Hematopoietic multipotent progenitor cell treated with erythropoietin and hydrocortisone succinate and interleukin-3 and kit ligand, for 4 days (in vitro differentiated cells): ENCODE data around the gene WNT3A.
A peak's percentile ranks its signal among the peaks of the same experiment; 100 is the strongest.

ENCODE experiments used
- DNase-seq: peaks from one replicate; pipeline ENCODE4 v3.0.0-alpha.2; 2015

WNT3A gene

DNA sequence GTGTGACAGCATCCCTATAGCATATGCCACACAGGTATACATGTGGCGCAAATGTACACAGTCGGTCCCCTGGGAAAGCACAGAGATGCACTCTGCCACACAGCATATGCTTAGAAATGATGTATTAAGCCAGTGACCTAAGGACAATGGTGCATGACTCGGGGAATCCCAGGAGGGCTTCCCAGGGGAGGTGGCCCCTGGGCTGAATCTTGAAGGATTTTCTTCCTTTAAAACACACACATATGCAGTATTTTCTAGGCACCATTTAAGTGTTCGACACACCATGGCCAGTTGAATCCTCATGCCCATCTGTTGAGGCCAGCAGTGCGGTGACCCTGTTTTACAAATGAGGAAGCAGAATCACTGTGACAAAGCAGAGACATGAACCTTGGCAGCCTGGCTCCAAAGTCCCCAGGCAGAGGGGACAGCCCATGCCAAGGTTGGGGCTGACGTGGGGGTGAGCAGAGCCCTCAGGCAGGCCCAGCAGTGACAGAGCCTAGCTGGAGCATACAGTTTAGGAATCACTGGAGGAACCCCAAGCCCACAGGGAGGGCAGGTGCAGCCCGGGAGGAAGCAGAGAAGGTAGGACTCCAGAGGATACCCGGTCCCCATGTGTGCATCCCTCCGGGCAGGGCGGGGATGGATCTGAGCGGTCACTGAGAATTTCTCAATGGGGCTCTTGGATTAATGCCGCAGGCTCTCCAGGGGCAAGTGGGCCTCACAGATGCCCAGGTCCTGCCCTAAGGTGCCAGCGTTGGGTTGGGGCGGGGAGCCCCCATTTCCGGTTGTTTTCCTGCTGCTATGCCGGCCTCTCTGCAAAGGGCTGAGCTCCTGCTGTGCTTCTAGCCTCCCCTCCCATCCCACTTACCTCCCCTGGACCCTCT, 28.4 kb downstream of the WNT3A start:
- no peak for DNase-seq

DNA sequence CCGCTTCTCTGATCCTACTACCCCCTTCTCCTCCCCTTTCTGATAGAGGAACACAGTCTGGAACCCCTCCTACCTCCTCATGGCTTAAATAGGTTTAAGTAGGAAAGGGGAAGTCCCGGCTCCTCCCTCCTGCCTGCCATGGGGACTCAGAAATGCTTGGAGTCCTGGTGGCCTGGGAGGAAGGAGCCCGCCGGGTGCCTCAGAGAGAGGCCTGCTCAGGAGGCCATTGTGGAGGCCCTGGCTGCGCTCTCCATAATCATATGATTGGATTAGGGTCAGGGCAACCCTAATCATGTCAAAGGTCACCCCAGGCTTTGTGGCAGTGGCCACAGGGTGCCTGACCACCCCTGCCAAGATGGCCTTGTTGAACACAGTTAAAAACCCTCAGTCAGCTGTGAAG, 29.0 kb downstream of the WNT3A start:
- peak; percentile 22 for DNase-seq

DNA sequence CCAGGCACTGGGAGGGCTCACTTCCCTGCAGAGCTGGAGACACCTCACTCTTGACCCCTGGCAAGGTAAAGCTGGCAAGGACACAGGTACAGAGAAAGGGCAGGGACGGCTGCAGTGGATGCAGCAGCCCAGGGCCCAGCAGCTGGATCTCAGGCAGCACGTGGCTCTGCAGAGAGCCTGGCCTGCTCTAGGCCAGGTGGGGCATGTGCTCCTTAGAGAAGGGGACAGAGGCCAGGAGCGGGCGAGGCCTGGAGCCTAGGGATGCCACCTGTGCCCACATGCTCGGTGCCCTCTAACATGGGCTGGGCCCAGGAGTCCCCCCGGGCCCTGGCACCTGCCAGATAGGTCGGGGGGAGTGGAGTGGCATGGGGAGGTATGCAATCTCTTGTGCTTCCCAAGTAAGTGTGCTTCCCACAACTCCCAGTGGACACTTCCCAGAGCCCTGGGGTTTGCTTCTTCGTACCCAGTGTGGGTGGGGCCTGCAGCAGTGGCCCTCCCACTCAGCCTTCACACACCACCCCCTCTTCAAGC, 30.0 kb downstream of the WNT3A start:
- no peak for DNase-seq

DNA sequence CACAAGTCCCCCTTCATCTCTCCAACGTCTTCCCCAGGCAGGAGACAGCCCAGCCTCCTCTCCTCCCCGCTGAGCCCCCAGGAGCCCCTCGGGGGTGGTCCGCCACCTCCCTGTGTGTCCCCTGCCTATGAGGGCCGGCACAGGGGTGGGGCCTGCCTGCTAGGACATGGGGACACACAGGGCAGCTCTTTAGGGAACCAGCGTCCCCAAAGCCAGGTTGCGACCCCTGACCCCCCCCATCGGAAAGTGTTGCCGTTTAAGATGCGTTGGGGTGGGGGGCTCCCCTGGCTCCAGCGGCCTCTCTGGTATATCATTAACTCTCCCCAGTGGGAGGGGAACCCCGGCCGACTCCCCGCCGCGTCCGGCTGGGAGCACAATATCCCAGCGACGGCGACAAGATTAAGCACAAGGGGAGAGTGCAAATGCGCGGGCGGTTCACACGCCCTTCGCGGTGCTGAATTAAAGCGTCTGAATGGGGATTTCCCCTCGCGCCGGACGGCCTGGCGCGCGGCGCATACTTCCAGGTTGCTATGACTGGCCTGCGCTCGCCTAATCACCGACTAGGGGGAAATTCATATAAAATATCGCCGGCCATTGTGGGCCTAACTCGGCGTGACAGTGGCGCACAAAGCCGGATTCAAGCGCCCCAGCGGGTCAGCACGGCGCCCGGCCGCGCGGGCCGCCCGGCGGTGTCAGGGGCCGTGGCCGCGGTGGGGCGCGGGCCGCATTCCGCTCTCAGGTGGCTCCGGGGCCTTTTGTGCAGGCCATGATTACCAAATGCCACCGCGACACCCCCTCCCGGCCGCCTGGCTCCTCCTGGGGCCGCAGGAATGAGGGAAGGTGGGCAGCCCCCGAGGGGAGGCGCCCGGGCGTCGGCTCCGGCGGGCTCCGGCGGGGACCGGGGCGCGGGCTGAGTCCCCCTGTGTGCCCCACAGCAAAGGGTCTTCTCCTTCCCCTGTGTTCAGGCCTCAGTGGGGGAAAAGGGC, 30.9 kb downstream of the WNT3A start:
- DNase-seq = peak; percentile 62

DNA sequence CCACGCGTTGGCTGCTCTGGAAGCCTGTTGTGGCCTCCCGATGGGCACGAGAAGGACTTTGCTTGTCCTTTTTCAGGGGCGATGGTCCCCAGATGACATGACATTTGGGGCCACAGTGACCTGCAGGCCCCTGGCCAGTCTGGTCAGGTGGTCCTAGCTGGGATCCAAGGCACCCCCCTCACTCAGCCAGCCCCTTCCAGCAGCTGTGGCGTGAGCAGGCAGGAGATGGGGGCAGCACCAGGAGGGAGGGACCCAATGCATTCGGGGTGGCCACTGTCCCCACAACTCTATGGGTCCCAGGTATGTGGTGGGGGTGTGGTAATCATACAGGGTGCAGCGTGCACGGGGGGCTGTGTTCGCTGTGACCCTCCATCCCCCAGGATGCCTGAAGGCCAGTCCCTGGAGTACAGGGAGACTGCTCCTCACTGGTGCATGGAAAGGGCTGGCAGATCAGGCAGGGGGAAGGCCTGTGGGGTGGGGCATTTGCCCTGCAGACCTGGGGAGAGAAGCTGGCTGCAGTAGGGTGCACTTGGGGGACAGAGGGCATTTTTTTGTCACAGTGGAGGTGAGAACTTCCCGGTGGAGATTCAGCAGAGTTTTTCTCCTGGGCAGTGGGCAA, 31.7 kb downstream of the WNT3A start:
- no peak for DNase-seq

DNA sequence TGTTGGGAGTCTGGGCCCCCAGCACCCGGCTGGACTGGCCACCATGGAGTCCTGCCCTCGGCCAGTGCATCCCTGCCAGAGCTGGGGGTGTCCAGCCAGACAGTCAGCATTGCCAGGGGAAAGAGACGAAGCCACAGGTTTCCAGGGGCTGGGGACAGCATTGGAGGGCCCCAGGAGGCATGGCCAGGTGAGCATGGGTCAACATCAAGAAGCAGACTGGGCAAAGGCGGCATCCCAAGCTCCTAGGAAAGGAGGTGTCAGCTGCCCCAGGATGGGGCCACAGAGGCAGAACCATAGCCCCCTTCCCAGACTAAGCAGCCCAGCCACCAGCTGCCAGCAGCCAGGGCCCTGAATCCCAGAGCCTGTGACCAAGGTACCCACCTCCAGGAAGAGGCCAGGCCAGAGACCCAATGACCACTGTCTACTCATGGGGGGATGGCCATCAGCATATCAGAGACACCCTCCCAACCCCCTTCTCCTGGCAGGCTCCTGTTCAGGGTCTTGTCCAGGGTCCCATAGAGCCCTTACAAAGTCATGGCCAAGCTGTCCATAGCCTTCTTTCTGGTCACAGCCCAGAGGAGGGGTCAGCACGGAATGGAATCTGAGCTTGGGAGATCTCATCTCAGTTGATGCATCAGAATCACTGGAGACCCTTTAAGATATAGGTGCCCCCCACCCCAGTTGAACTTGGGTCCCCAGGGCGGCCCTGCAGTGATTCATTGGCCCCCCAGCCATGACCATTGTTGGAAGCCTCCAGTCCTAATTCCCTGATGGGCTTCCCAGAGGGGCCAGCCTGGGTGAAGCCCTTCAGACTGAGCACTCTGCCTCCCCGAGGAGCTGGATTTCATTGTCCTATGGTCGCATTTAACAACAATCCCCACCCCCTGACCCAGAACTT, 32.5 kb downstream of the WNT3A start:
- no peak for DNase-seq

DNA sequence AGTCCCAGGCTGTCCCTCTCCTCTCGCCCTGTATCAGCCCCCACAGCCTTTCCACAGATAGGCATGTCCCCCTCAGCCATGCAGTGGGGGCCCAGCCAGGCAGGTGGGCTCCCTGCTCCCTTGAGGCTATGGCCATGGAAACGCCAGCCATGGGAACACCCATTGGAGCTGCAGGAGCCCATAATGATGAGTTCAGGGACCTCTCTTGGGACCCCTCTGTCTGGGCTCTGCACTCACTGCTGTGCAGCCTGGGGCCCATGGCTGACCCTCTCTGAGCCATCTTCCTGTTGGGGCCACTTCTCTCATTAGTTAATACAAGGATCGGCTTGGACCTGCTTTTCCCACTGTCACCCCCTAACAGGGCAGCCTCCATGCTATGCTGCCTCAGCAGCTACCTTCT, 33.2 kb downstream of the WNT3A start:
- DNase-seq = no peak

DNA sequence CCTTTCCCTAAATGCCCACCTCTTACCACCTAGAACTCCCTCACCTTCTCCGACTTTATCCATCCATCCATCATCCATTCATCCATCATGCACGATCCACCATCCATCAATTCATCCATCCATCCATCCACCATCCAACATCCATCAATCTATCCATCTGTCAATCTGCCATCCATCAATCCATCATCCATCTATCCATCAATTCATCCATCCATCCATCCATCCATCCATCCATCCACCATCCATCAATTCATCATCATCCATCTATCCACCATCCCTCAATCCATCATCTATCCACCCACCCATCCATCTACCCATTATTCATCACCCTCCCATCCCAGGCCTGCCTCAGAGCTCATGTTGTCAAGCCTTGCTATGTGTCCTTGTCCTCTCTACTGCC, 34.5 kb downstream of the WNT3A start:
- no peak for DNase-seq

DNA sequence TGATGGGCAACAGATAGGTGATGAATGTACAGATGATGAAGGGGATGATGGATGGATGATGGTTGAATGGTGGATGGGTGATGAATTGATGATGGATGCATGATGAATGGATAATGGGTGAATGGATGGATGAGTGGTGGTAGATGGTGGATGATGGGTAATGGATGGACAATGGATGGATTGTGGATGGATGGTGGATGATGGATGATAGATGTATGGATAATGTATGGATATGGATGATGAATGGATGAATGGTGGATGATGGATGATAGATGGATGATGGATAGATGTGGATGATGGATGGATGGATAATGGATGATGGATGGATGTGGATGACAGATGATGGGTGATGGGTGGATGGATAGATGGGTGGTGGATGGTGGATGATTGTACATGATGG, 35.7 kb downstream of the WNT3A start:
- no peak for DNase-seq

DNA sequence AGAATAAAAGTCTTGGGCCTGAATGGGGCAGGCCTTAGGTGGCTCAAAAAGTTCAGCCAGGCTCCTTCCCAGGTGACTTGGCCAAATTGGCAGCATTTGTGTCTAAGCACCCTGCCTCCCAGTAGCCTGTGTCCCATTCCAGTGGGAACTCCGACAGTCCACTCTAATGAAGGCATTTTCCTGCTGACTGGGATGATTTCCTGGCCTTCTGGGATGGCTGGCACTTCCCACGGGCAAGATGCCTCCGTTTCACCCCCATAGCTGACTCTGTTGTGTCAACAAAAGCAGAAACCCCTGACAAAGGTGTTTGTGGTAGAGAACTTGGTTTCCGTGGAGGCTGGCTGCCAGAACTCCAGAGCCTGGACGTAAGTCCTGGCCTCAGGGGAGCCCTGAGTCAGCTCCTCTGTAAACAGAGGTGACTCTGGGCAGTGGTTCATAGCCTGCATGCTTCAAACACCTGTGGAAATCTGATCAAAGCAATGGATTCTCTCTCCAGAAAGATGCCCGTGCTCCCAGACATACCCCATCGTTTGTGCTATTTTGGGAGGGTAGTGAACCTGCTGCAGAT, 36.6 kb downstream of the WNT3A start:
- DNase-seq = no peak

DNA sequence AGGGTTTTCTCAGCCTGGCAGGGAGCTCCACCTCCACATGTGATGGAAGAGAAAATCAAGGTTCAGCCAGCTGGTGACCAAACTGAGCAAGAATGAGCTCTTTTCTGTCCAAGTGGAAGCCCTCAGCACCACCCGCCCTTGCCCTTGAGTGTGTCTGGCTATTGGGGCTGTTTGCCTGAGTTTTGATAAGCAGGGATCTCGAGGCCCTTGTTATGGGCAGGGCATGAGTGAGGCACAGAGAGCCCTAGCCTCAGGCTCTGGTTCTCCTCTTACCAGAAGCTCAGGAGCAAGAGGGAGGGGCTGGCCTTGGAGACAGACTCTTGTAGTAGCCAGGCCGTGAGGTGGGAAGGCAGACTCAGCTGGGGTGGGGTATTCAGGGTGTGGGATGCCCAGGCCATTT, 38.2 kb downstream of the WNT3A start:
- DNase-seq = no peak

DNA sequence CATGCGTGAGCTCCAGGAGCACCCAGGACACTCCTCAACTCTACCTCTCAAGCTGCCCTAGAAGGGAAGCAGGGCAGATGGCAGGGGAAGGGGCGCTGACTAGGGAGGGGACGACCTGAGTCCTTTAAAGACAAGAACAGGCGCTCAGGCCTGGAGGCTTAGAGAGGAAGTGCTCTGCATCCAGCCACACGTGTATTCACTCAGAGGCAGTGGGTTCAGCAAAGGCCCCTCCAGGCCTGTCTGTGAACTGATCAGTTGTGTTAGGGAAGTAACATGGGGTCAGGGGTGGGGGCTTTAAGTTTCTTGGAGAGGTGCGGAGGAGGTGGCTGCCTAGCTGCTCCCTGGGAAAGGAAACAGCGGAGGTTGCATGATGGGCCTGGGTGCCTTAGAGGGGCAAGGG, 38.6 kb downstream of the WNT3A start:
- DNase-seq = no peak

DNA sequence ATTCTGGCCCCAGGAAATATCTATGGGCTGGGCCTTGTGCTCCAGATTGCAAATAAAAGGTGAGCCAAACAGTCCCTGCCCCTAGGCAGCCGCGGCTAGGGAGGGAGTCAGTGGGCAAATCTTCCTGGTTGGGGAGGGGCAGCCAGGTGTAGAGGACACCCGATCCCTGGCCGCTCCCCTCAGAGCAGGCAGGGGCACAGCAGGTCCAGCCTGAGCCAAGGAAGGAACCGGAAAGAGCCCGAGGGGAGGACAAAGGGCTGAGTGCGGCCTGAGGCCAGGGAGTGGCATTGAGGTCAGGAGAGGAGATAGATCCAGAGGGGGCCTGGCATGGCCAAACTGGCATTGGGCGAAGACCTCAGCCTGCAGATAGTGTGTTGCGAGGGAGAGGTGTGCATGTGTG, 39.1 kb downstream of the WNT3A start:
- no peak for DNase-seq

DNA sequence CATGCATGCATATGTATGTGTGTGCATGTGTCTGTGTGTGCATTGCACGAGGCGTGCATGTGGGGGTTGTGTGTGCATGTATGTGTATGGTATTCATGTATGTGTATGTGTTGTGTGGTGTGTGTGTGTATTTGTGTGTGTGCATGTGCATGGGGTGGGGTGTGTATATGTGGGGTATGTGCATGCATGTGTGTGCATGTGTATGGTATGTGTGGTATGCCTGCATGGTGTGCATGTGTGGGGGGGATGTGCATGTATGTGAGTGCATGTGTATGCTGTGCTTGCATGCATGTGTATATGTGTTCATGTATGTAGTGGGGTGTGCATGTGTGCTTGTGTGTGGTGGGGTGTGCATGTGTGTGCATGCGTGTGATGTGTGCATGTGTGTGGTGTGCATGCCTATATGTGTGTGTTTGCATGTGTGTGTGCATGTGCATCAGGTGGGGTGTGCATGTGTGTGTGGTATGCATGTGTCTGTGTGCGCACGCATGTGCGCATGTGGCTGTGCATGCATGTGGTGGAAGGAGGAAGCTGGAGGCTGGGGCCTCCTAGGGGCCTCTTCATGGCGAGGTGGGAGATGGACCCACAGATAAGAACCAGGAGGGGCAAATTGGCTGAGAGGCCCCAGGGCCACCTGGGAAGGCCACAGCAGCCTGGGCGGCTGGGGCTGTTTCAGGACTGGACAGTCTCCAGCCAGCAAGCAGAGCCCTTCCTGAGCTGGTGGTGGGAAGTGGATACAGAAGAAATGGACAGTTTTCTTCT, 39.8 kb downstream of the WNT3A start:
- no peak for DNase-seq

DNA sequence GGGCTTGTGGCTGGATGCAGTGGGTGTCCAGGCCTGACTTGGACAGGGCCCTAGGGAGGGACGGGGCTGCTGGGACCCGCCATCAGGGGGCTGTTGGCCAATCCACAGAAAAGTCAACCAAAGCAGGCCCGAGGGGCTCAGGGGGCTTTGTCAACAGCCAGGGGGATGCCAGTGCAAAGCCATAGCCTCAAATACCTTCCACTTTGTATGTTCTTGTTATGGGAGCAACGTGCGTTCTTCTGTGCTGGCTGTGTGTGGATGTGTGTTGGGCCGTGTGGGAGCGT, 40.3 kb downstream of the WNT3A start:
- DNase-seq = no peak

DNA sequence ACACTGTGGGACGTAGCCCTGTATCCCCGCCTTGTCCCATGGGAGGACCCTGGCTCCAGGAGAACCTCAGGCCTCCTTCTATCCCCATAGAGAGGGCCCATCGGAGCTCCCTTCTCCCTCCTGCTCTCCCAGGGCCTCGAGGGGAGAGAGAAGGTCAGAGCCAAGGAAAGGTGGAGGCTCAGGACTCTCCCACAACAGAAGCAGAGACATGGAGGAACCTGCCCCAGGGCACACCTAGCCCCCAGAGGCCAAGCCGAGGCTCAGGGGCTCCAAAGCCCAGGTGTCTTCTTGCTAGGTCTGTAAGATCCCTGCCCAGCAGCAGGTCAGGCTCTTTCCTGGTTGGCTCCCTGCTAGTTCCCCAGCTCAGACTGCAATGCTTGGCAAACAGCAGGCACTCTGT, 41.3 kb downstream of the WNT3A start:
- no peak for DNase-seq

DNA sequence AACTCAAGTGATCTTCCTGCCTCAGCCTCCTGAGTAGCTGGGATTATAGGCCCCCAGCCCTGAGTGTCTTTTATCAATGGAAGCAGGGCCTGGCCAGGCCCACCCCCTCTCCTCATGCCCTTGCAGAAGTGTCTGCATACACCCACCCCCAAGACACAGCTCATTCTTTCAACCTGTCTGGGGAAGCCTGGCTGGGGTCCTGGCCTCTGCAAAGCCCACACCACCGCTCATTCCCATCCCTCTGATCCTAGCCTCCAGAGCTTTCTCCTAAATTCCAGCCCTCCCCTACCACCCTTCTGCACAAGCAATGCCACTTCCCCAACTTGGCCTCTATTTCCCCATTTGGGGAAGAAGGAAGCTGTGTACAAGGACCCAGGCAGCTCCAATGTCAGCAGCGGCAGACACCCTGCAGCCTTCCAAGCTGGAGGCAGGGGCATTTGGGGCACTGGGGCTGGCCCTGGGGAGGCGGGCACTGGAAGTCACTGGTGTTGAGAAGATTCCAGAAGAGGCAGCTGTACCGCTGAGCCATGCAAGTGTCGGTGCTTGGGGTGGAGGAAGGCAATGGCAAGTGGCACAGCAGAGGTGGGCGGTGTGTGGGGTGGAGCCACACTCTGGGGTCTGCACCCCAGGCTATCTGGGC, 42.0 kb downstream of the WNT3A start:
- no peak for DNase-seq

DNA sequence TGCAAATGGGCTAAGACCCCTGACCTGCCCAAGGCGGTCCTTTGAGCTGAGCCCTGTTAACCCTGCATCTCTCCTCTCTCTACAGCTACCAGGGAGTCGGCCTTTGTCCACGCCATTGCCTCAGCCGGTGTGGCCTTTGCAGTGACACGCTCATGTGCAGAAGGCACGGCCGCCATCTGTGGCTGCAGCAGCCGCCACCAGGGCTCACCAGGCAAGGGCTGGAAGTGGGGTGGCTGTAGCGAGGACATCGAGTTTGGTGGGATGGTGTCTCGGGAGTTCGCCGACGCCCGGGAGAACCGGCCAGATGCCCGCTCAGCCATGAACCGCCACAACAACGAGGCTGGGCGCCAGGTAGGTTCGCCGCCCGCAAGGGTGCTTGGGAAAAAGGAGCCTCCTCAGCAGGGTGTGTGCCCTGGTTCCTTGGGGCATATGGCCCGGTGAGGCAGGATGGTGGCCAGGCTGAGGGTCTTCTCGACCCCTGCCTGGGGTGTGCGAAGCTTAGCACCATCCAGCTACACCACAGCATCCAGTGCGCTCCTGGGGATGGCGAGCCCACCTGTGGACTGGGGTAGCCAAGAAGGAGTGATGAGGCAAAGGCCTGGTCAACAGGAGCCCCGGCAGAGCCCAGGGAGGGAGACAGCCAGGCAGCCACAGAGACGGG, 43.9 kb downstream of the WNT3A start:
- no peak for DNase-seq

DNA sequence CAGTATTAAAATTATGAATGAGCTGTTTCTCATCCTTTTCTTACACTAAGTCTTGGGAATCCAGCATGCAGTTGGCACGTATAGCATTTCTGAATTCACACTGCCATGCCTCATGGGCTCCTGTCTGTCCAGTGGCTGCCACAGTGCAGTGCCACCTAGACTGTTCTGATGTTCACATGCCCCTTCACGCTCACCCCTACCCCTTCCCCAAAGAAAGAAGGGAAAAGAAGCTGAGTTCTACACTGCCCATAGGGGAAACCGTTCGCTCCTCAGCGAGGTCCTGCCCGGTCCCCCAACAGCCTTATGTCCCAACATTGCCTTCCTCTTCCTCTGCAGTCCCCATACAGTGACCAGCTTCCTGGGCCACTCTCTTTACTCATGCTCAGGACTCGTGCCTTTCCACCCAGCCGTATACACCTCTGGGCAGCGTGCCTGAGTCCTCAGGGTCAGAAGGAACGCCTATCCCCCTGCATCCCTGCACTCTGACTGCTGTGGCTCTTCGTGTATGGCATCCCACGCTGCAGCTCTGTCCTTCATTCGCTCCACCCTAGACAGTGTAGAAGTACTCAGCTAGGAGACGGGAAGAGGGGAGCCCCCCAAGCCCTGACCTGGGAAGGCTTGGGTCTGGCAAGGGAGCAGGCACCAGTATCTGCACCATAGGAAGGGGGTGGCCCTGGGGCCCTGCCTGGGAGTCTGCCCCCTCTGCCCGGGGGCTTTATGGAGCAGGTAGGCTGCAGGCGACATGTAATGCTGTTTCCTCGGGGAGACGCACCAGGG, 51.6 kb downstream of the WNT3A start:
- no peak for DNase-seq
